Esophagus squamous epithelium (tissue), 5 donors: ENCODE results near the gene INSYN2B. TPM values are rescaled to one million over a fixed set of nuclear protein-coding genes. Genes with fewer than 3 reads are reported as not detected.

Experiments
- DNase-seq: peaks from one replicate; lab custom pipeline; 2025; lab: John Stamatoyannopoulos, UW
- H3K27ac ChIP-seq, 4 donors: fragments of 200-600 bp; sonication (generic); one replicate each; pipeline ENCODE4 v1.5.1; 2016 to 2019; ENCODE audit warnings: mild to moderate bottlenecking in 1 of 4
- H3K27me3 ChIP-seq, 4 donors: fragments of 200-600 bp; sonication (generic); 1 replicate in 3 of 4; 2 replicates in 1 of 4; pipeline versions ENCODE4 v1.5.1 to v1.6.0; 2017 to 2021; ENCODE audit warnings: antibody characterized with exemption in 1 of 4
- H3K36me3 ChIP-seq, 3 donors: fragments of 200-600 bp; sonication (generic); one replicate each; pipeline ENCODE4 v1.5.1; 2016 to 2019
- H3K4me1 ChIP-seq, 3 donors: fragments of 200-600 bp; sonication (generic); one replicate each; pipeline ENCODE4 v1.5.1; 2017 to 2019
- H3K4me3 ChIP-seq, 4 donors: fragments of 200-600 bp; sonication (generic); 1 replicate in 3 of 4; 2 replicates in 1 of 4; pipeline ENCODE4 v1.5.1; 2016 to 2019; ENCODE audit warnings: mild to moderate bottlenecking in 2 of 4, moderate library complexity in 1 of 4
- H3K9me3 ChIP-seq, 3 donors: fragments of 200-600 bp; sonication (generic); one replicate each; pipeline ENCODE4 v1.5.1; 2016 to 2019
- POLR2A ChIP-seq, 4 donors: fragments of 450-650 bp; IDR thresholded peaks; one replicate each; pipeline ENCODE4 v1.6.1; 2017; ENCODE audit warnings: antibody characterized with exemption in 4 of 4, mild to moderate bottlenecking in 4 of 4, moderate library complexity in 3 of 4
- WGBS, 2 donors: methylation state at CpG; one replicate each; pipeline ENCODE4 v1.1.5; 2018; 5-methylcytosine and 5-hydroxymethylcytosine counted together
- intact Hi-C: fragments of 100-400 bp; cut with DNase I; formaldehyde crosslinking; loops from one replicate; pipeline ENCODE4 v1.15.0; 2022
- total RNA-seq, 4 donors: library from RNA; depleted of rRNA; stranded (reverse); fragments of >200 nt; gene quantifications; one replicate each; pipeline ENCODE4 v1.1.0, GENCODE V29; 2016
- TF ChIP-seq, protein P1 (sequence below), 6 experiments: fragments of 450-650 bp in 4 of 6; fragments of 200-600 bp in 2 of 6; sonication (generic) in 2 of 6; IDR thresholded peaks; one replicate each; pipeline ENCODE4 v1.5.1; 2016 to 2019; ENCODE audit warnings: antibody characterized with exemption in 6 of 6, mild to moderate bottlenecking in 4 of 6, moderate library complexity in 4 of 6
- donor health status: DM: yes; HTN: yes; CAD: no.

The INSYN2B gene
- total RNA-seq, 4 donors from 2014 or later, result 0.09 TPM; not detected in 3

DNA sequence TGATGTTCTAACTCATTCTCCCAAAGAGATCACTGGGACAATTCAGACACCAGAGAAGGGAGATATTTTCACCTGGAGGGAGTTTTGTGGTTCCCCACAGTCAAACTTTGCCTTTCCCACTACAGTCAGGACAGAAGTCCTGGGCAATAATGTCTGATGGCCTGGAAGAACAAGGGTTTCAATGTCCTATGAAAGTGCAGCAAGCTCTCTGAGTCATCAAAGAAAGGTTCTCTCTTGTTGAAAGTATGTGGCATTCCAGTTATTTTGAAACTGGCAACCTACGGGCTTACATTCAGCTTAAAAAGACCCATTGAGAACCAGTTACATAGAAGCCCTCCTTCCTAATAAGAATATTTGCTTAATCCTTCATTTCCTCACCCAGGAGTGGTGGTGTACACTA is 103.9 kb downstream of the INSYN2B start:
- peaks cover 0 to 2% (median 0%) of the 10 kb centered on the region in 3 donors for H3K4me1 ChIP-seq
- WGBS, 2 donors, result 53 to 58% methylated on average over 1 of the region's 1 CpG
- H3K27ac ChIP-seq, result peak overlapping the region in 1 of 4 donors; percentile 22
- H3K9me3 ChIP-seq, result no peaks in the 10 kb centered on the region
- intact Hi-C loops, result no loop called here
- no peaks in the 10 kb centered on the region for H3K36me3 ChIP-seq
- no peaks in the 10 kb centered on the region for H3K27me3 ChIP-seq
- TF ChIP-seq, protein P1, sequence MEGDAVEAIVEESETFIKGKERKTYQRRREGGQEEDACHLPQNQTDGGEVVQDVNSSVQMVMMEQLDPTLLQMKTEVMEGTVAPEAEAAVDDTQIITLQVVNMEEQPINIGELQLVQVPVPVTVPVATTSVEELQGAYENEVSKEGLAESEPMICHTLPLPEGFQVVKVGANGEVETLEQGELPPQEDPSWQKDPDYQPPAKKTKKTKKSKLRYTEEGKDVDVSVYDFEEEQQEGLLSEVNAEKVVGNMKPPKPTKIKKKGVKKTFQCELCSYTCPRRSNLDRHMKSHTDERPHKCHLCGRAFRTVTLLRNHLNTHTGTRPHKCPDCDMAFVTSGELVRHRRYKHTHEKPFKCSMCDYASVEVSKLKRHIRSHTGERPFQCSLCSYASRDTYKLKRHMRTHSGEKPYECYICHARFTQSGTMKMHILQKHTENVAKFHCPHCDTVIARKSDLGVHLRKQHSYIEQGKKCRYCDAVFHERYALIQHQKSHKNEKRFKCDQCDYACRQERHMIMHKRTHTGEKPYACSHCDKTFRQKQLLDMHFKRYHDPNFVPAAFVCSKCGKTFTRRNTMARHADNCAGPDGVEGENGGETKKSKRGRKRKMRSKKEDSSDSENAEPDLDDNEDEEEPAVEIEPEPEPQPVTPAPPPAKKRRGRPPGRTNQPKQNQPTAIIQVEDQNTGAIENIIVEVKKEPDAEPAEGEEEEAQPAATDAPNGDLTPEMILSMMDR (IDR thresholded peaks at IDR 0.05), result no peak
- no peak for TF ChIP-seq POLR2A (IDR thresholded peaks at IDR 0.05)
- no peak for DNase-seq
- no peak overlapping the region for H3K4me3 ChIP-seq

DNA sequence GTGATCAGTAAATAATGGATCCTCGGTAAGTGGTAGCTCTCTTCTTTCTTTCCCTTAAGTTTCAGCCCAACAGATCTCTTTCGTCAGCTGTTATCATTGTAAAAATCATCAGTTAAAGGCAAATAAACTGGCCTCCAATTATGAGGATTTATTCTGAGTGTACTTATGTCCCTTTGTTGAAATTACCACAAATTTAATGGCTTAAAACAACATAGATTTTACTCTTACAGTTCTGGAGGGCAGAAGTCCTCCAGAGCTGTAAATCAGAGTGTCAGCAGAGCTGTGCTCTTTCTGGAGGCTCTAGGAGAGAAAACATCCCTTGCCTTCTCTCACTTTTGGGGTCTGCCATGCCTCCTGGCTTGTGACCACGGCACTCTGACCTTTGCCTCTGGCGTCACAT is 104.6 kb downstream of the INSYN2B start:
- H3K9me3 ChIP-seq, result no peaks in the 10 kb centered on the region
- H3K36me3 ChIP-seq, result no peaks in the 10 kb centered on the region
- DNase-seq, result no peak
- no peak overlapping the region for H3K4me3 ChIP-seq
- H3K27me3 ChIP-seq, result no peaks in the 10 kb centered on the region
- intact Hi-C loops, result no loop called here
- H3K4me1 ChIP-seq, result peaks cover 0 to 2% (median 0%) of the 10 kb centered on the region in 3 donors
- no peak for TF ChIP-seq POLR2A (IDR thresholded peaks at IDR 0.05)
- TF ChIP-seq, protein P1 (IDR thresholded peaks at IDR 0.05), result no peak
- WGBS, 2 donors, result 72% methylated on average over 4 of the region's 4 CpGs
- H3K27ac ChIP-seq, result peak overlapping the region in 2 of 4 donors; percentile 22 to 71

DNA sequence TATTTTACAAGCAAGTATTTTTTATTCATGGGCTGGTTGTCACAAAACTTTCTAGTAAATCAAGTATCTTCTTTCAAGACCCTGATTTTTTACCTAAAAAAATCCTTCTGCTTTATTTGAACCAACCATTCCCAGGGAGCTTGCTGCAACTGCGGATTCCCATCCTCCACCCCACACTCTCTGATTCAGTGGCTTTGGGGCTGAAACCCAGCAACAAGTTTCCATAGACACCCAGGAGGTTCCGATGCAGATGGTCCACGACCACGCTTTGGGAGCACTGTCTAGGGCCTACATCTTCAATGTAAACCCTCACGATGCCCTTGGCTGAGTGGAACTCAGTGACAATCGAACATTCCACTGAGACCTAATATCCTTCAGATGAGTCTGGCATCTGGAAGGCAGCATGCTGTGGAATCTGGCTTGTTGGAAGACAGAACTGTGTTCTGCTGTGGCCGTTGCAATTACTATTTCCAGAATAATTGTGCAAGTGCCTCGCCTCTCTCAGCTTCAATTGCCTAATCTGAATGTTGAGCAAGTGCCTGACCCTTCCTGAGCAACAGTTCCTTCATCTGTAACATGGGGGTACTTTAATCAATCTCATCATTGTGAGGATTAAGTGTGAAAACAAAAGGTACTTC is 105.1 kb downstream of the INSYN2B start:
- intact Hi-C loops, result no loop called here
- Histone ChIP-seq H3K4me1 (peaks cover 0 to 2% (median 0%) of the 10 kb centered on the region in 3 donors), H3K27me3 (no peaks in the 10 kb centered on the region), H3K9me3 (no peaks in the 10 kb centered on the region), H3K27ac (peak overlapping the region in 2 of 4 donors; percentile 34 to 71), H3K36me3 (no peaks in the 10 kb centered on the region), H3K4me3 (no peak overlapping the region)
- no peak for DNase-seq
- WGBS, 2 donors, result 62 to 85% methylated on average over 5 to 8 of the region's 8 CpGs
- TF ChIP-seq, protein P1 (IDR thresholded peaks at IDR 0.05), result no peak
- TF ChIP-seq POLR2A (IDR thresholded peaks at IDR 0.05), result no peak

DNA sequence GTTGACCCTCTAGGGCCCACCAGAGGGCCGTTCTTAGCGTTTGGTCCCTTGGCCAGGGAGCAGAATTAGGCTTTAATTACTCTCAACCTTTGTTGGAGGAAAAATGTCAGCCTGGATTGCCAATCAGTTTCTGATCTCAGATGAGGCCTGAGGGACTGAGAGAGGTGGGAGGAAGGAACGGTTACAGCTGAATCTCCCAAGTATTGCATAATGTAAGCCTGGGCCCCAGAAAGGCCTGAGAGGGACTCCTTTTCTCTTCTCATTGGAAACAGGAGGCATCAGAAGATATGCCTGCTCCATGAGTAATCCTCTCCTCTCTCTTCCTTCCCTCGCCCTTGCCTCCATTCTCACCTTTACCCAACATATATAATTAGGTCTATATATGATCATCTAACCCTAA is 105.7 kb downstream of the INSYN2B start:
- no peak for DNase-seq
- Histone ChIP-seq H3K9me3 (no peaks in the 10 kb centered on the region), H3K27ac (peak overlapping the region in 1 of 4 donors; percentile 34), H3K27me3 (no peaks in the 10 kb centered on the region), H3K36me3 (no peaks in the 10 kb centered on the region), H3K4me1 (peaks cover 0 to 2% (median 0%) of the 10 kb centered on the region in 3 donors), H3K4me3 (no peak overlapping the region)
- intact Hi-C loops, result no loop called here
- TF ChIP-seq, protein P1 (IDR thresholded peaks at IDR 0.05), result no peak
- TF ChIP-seq POLR2A (IDR thresholded peaks at IDR 0.05), result no peak
- WGBS, 2 donors, result 52 to 77% methylated on average over 4 of the region's 4 CpGs

DNA sequence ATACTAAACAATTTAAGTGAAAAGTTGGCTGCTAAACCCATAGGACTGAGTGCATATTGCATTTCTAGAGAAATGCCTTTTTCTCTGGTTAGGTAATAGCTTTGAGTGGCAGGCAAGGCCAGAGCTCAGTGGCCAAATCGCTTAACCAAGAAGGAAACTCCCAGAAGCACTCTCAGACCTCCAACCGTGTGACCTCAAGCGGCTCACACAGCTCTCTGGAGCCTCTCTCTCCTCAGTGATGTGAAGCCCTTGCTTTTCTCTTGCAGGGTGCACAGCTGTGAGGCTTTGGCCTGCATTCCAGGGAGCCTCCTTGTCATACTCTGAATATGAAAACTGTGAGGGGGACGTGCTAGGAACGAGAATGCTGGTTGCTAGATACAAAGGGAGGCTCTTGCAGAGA is 106.7 kb downstream of the INSYN2B start:
- Histone ChIP-seq H3K27ac (no peak overlapping the region), H3K27me3 (no peaks in the 10 kb centered on the region), H3K4me1 (peaks cover 0 to 2% (median 0%) of the 10 kb centered on the region in 3 donors), H3K4me3 (no peak overlapping the region), H3K9me3 (no peaks in the 10 kb centered on the region), H3K36me3 (no peaks in the 10 kb centered on the region)
- intact Hi-C loops, result no loop called here
- no peak for TF ChIP-seq POLR2A (IDR thresholded peaks at IDR 0.05)
- TF ChIP-seq, protein P1 (IDR thresholded peaks at IDR 0.05), result no peak
- 51 to 63% methylated on average over 5 of the region's 5 CpGs for WGBS, 2 donors
- no peak for DNase-seq
